ENCODE data around the gene NDUFB10.

NDUFB10 gene

DNA sequence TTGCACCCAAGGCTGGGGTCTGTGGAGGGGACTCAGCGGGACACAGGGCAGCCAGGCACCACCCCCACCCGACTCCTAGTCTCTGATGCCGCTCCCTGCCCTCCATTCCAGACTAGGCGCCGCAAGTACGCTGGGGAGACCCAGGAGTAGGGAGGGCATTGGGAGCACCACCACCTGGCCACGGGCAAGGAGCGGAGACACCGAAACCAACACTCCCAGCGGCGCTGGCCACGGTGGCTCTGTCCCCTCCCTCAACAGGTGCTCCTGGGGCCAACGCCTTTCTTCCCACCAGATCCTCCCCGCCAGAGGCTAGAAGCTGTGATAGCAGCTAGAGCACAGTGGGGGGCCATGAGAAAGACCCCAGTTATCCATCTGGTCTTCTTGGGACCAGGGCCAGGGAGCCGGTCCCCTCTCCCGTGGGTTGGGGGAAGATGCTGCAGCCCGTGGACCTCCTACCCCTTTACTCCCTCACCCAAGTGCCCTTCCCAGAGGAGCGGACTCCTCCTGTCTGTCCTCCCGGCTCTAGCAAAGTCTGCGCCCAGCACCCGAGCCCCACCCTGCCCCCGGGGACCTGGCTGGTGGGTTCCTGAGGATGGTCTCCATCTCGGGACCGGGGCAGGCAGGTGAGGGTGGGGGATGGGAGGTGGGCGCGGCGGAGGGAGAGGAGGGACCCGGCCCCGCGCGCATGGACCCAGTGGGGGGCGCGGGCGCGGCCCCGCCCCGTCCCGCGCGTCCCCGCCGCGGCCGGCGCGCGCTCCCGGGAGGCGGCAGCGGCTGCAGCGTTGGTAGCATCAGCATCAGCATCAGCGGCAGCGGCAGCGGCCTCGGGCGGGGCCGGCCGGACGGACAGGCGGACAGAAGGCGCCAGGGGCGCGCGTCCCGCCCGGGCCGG is 30.1 kb downstream of the NDUFB10 start, which contains the start of gene SYNGR3:
TSS of gene SYNGR3 (plus strand) at position 762 of the 892 bp plus-strand sequence. CDS start 133 bp downstream, outside the sequence.
- no peak for DNase-seq

- no peak for DNase-seq
These were observed 30.7 kb downstream of the NDUFB10 start for GRCh38 chr16:1990101-1990350.

DNA sequence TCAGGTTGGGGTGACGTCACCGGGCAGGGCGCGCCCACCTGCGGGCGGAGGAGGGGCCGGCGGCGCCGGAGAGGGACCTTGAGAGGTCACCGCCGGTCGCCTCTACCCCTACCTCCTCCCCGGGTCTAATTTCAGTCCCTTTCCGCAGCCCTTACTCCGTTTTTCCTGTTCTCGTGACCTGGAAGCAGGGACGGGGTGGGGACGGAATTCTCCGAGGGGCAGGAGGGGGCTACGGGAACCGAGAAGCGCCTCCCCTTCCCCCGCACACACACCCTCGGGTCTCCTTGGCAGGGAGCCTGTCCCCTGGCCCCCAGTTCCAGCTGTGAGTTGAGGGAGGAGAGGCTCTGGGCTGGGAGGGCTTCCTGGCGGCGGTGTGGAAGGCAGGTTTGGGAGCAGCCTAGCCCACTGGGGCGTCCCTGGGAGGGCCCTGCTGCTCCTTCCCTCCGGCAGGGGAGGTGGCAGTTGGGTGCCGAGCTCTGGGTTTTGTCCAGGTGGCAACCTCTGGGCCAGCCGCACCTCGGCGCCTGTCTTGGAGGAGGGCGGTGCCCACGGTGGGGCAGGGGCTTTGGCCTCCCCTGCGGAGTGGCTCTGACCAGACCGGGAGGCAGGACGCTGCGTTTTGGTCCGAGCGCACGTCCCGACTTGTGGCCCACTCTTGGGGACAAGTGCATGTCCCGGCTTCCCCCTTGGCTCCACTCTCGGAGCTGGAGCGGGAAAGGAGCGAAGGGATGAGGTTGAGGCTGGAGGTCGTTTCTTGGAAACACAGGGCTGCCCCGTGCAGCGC is 31.2 kb downstream of the NDUFB10 start:
- DNase-seq = peak; percentile 59

DNA sequence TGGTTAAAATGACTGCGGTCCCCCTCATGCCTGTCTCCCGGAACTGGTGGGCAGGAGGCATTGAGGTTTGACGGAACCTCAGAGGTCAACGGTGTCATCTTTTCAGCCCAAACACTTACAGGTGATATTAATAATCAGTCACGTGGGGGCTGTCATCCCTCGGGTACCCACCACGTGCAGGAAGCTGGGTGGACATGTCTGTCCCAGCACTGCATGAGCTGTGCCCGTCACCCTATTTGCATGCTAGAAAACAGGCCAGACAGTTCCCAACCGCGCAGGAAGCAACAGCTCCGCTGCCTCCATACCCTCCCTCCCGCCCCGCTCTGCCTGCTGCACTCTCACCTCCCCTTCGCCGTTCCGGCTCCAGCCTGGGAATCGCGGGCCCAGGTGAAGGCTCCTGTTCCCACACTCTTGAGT is 31.8 kb downstream of the NDUFB10 start:
- peak; percentile 70 for DNase-seq

GRCh38 chr16:1991588-1991947 is 32.2 kb downstream of the NDUFB10 start:
- DNase-seq = no peak

- peak; percentile 99 for DNase-seq
These were observed 32.8 kb downstream of the NDUFB10 start for GRCh38 chr16:1991948-1992703.

- DNase-seq = no peak
These were observed 33.5 kb downstream of the NDUFB10 start for GRCh38 chr16:1992704-1993317.

DNA sequence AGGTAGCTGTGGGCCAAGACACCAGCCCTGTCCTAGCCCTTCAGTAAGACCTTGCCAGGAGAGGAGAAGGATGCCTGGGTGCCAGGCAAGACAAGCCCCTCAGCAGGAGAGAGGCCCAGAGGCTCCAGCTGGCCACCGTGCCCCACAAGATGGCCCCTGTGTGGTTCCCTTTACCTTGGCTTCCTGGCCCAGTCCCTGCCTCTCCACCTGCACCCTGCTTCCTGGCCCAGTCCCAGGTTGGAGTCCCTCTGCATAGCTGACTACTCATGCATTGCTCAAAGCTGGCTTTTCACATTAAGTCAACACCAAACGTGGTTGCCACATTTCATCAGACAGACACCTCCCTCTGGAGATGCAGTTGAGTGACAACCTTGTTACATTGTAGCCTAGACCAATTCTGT is 34.4 kb downstream of the NDUFB10 start:
- DNase-seq = no peak

GRCh38 chr16:1997494-1998359 is 38.4 kb downstream of the NDUFB10 start:
- DNase-seq = no peak

GRCh38 chr16:1998360-1998835 is 39.1 kb downstream of the NDUFB10 start:
- DNase-seq = no peak

DNA sequence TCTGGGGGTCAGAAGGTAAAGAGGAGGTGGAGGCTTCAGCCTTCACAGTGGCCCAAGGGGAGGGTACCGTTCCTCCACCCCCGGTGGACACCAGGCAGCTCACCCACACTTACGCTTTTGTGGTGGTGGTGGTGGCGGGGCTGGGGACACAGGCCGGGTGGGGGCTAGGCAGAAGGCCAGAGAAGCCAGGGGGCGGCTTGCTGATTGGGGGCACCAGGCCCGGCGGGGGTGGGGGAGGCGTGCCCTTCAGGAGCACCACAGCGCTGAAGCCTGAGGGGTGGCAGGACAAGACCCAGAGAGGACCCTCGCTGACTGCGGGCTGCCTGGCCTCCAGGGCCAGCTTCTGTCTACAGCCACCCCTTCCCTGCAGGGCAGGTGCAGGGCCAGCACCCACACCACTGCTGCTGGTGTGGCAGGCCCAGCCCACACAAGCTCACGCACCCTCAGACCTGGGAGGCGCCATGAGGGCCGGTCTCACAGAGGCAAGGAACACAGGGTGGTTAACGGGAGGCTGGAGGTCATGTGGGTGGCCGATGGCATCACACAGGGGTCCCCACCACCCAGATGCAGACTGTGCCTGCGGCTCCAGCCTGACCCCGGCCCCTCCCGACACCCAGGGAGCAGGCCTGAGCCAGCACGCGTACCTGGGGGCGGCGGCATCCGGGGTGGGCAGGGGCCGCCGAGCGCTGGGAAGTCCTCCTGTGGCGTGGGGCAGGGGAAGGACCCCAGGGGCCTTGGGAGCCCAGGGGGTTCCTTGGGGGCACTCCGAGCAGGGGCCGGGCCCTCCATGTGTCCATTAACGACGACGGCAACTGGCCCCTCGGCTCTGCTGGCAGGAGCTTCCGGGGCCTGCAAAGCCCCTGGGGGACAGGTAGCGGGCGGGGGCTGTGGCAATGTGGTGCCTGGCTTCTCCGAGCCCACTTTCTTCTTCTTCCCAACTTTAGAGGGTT is 39.8 kb downstream of the NDUFB10 start:
- DNase-seq = no peak

- no peak for DNase-seq
These were observed 40.7 kb downstream of the NDUFB10 start for GRCh38 chr16:1999866-2000514.

DNA sequence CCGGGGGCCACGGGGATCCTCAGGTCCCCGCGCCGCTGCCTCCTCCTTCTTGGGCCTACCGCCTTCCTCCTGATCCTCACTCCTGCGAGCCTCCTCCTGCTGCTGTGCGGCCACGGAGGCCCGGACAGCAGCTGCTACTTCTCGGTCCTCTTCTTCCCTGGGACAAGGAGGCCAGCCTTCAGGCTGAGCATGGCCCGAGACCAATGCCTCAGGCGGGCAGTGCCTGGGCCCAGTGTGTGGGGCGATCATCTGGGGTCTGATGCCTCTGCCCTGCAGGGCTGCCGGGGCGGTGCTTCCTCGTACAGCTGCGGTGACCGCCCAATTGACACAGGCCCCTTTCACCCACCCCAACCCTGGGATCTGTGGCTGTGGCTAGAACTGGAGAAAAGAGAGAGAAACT is 41.7 kb downstream of the NDUFB10 start:
- no peak for DNase-seq

DNA sequence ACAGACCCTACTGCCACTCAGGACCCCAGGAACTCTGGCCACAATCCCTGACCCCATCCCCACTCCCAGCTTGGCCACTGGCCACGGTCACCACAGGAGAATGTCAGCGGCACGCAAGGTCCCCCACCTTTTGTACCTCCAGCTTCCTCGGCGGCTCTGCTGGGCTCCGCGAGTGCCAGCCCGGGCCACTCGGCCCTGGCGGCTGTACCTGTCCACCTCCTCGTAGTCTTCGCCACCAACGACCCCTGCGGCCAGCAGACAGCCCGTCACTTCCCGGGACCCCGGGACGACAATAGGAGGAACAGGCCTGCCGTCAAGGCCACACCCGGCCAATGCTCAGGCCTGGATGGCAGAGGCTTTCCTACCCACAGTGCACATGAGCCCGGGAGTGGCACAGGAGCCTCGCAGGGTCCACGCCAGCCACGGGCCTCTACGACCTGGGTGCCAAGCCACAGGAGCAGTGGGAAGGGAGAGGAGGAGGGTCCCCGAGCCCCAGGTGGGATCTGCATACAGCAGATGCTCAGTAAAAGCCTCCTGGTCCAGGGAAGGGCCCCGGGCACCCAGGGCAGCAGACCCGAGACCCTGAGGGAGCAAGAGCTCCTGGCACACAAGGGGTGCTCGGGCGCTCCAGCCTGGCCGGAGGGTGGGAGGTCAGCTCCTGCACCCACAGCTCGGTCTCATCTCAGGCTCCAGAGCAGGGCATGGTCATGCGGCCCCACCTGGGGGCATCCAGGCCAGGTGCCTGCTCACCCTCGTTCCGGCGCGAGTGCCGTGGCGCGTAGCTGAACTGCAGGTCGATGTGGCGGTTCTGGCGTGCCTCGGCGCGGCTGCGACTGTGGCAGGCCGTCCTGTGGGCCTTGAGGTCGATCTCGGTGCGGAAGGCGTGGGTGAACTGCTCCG is 42.4 kb downstream of the NDUFB10 start:
- no peak for DNase-seq

GRCh38 chr16:2002406-2003230 is 43.3 kb downstream of the NDUFB10 start:
- DNase-seq = no peak

DNA sequence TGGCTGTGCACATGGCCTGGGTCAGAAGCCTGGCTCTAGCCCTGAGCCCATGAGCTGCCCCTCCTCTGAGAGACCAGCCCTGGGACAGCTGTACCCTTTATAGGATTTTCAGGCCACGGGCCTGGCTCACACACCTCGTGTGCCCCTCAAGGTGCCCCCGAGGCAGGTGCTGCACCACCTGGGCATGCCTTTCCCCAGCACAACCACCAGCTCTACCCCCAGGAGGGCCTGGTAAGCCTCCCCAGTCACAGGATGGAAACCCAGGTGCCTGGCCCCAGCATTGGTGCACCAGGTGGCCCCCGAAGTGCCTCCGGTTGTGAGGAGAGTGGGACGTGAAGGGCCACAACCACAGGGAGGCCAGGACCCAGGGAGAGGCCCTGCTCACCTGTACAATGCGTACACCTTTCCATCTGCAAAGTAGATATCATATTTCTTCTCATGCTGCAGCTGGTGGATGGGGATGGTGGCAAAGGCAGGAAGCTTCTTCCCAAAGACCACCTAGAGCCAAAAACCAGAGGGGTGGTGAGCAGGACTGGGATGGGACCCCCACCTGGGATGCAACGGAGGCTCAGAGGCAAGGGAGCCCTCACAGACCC is 44.0 kb downstream of the NDUFB10 start:
- no peak for DNase-seq

DNA sequence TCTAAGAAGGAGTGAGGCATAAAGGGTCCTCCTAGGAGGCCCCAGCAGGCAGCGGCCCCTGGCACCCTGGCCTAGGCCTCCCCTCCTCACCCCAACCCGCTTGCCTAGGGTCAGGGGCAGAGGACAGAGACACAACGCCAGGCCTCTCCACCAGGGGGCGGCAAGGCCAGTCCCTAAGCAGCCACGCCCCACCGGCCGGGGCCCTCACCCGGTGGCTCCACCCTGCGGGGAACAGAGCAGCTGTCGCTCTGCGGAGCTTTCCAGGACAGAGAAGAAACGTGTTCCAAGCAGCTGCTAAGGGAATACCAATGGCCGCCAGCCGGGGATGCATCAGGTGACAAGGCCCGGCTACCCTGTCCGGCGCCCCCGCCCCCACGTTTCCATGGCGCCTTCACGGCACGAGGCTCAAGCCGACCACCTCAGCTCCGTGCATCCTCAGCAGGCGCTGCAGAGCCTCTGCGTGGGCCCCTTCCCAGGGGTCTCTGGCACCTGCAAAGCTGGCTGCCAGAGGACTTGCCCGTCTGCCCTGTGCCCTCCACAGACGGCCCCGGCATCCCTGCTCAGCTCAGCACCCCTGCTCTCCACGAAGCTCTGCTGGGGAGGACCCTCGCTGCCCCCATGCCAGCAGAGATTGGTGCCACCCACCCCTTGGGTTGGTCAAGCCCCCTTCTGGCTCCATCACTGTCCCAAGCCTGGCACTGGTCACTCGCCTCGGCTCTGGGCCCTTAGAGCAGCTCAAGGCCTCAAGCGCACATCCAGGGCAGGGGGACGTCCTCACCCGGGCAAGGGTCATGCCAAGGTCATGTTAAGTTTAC is 44.7 kb downstream of the NDUFB10 start:
- DNase-seq = peak; percentile 88

Measured in CD4-positive, alpha-beta T cell treated with Interleukin-6 for 4 hours (primary cell).